Trophoblast cell (in vitro differentiated cells and primary cell): ENCODE results near the gene LRRC17. TPM values are rescaled to one million over a fixed set of nuclear protein-coding genes. Genes with fewer than 3 reads are reported as not detected.

Experiments
- DNase-seq, 2 donors: peaks; one replicate each; pipeline ENCODE4 v3.0.0-alpha.2; 2016
- H2AFZ ChIP-seq: 2 replicates; pipeline ENCODE4 v1.6.1; 2013; ENCODE audit warnings: low read length, moderate library complexity, mild to moderate bottlenecking; ENCODE audit not compliant: insufficient read depth, poor library complexity
- H2AK5ac ChIP-seq: 2 replicates; pipeline ENCODE4 v1.6.1; 2013; ENCODE audit warnings: mild to moderate bottlenecking, low read length
- H2BK120ac ChIP-seq: 2 replicates; pipeline ENCODE4 v1.6.1; 2013; ENCODE audit warnings: low read length, mild to moderate bottlenecking, moderate library complexity; ENCODE audit not compliant: insufficient read depth, poor library complexity
- H2BK12ac ChIP-seq: 2 replicates; pipeline ENCODE4 v1.6.1; 2013; ENCODE audit warnings: mild to moderate bottlenecking, low read length, moderate library complexity
- H2BK5ac ChIP-seq: 2 replicates; pipeline ENCODE4 v1.6.1; 2013; ENCODE audit warnings: low read length, low read depth, moderate library complexity, mild to moderate bottlenecking; ENCODE audit not compliant: poor library complexity
- H3K14ac ChIP-seq: 2 replicates; pipeline ENCODE4 v1.6.1; 2013; ENCODE audit warnings: mild to moderate bottlenecking, low read length
- H3K18ac ChIP-seq: 2 replicates; pipeline ENCODE4 v1.6.1; 2013; ENCODE audit warnings: mild to moderate bottlenecking, low read length
- H3K23ac ChIP-seq: 2 replicates; pipeline ENCODE4 v1.6.1; 2013; ENCODE audit warnings: low read length
- H3K27ac ChIP-seq: 2 replicates; pipeline ENCODE4 v1.5.1; 2013; ENCODE audit warnings: low read depth, mild to moderate bottlenecking, inconsistent platforms, low read length, moderate library complexity
- H3K27me3 ChIP-seq: 2 replicates; pipeline ENCODE4 v1.6.1; 2013; ENCODE audit warnings: inconsistent platforms, mild to moderate bottlenecking, low read length, moderate library complexity; ENCODE audit not compliant: insufficient read depth
- H3K36me3 ChIP-seq, 2 experiments: 1 replicate in 1 of 2; 2 replicates in 1 of 2; pipeline ENCODE4 v1.6.1; 2013; ENCODE audit warnings: low read length in 2 of 2, mild to moderate bottlenecking in 2 of 2, moderate library complexity in 1 of 2; ENCODE audit not compliant: insufficient read depth in 2 of 2, control insufficient read depth in 1 of 2
- H3K4ac ChIP-seq: 2 replicates; pipeline ENCODE4 v1.6.1; 2013; ENCODE audit warnings: low read depth, mild to moderate bottlenecking, low read length, moderate library complexity
- H3K4me1 ChIP-seq, 2 experiments: 1 replicate in 1 of 2; 2 replicates in 1 of 2; pipeline ENCODE4 v1.6.1; 2013; ENCODE audit warnings: low read length in 2 of 2, mild to moderate bottlenecking in 2 of 2, moderate library complexity in 1 of 2; ENCODE audit not compliant: insufficient read depth in 2 of 2, control insufficient read depth in 1 of 2
- H3K4me2 ChIP-seq: 2 replicates; pipeline ENCODE4 v1.6.1; 2013; ENCODE audit warnings: inconsistent platforms, mild to moderate bottlenecking, low read length, moderate library complexity
- H3K4me3 ChIP-seq: 2 replicates; pipeline ENCODE4 v1.5.1; 2013; ENCODE audit warnings: mild to moderate bottlenecking, low read depth, low read length, inconsistent platforms
- H3K79me1 ChIP-seq: one replicate; pipeline ENCODE4 v1.6.1; 2013; ENCODE audit warnings: low read length
- H3K79me2 ChIP-seq: 2 replicates; pipeline ENCODE4 v1.6.1; 2013; ENCODE audit warnings: low read length, mild to moderate bottlenecking; ENCODE audit not compliant: control insufficient read depth, insufficient read depth, poor library complexity
- H3K9ac ChIP-seq: 2 replicates; pipeline ENCODE4 v1.6.1; 2013; ENCODE audit warnings: mild to moderate bottlenecking, low read length
- H3K9me3 ChIP-seq: 2 replicates; pipeline ENCODE4 v1.6.1; 2013; ENCODE audit warnings: low read depth, mild to moderate bottlenecking, control low read depth, inconsistent platforms, low read length; ENCODE audit not compliant: insufficient read depth
- H4K12ac ChIP-seq: 2 replicates; pipeline ENCODE4 v1.6.1; 2013; ENCODE audit warnings: low read depth, mild to moderate bottlenecking, low read length, moderate library complexity
- H4K8ac ChIP-seq: 2 replicates; pipeline ENCODE4 v1.6.1; 2013; ENCODE audit warnings: low read depth, mild to moderate bottlenecking, low read length, moderate library complexity
- H4K91ac ChIP-seq: one replicate; pipeline ENCODE4 v1.6.1; 2013; ENCODE audit warnings: low read depth, mild to moderate bottlenecking, low read length, moderate library complexity
- WGBS: extraction: QIAGEN DNeasy Blood & Tissue Kit; methylation state at CpG from one replicate; pipeline ENCODE4 v1.1.7; 2013; ENCODE audit warnings: missing lambda C conversion rate; ENCODE audit not compliant: insufficient read length, insufficient coverage; ENCODE audit errors: extremely low coverage; 5-methylcytosine and 5-hydroxymethylcytosine counted together
- polyA plus RNA-seq: library from polyadenylated mRNA; stranded (reverse); fragments of 200-250 nt; gene quantifications from 2 replicates; pipeline ENCODE4 v1.2.3, GENCODE V29; 2013

LRRC17 gene, protein sequence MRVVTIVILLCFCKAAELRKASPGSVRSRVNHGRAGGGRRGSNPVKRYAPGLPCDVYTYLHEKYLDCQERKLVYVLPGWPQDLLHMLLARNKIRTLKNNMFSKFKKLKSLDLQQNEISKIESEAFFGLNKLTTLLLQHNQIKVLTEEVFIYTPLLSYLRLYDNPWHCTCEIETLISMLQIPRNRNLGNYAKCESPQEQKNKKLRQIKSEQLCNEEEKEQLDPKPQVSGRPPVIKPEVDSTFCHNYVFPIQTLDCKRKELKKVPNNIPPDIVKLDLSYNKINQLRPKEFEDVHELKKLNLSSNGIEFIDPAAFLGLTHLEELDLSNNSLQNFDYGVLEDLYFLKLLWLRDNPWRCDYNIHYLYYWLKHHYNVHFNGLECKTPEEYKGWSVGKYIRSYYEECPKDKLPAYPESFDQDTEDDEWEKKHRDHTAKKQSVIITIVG
- 0.42 and 0.51 TPM in 2 replicates for polyA plus RNA-seq

DNA sequence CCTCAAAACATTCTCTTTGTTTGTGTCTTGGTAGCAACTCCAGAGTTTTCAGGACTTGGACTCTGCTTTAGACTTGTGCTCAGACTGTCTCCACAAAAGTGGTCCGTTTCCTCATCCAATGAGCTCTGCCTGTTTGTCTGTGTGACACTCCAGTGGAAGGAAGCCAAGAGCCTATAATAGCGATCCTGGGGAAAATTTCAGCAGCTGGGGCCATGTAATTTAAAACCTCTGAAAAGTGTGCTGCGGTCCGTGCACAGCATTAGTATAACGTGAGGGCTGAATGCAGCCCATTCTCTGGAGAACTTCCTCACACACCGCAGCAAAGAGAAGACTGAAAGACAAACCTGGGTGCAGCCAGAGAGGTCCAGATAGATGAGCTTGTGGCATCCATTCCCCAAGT lies at the start of gene LRRC17:
TSS of gene LRRC17 (plus strand) at position 259 of the 400 bp plus-strand sequence. CDS start 20,914 bp downstream, outside the sequence.
- Histone ChIP-seq H3K4me2 (no peak within 1 kb of the TSS), H3K79me1 (no peaks in the 10 kb centered on the region), H3K9ac (no peak within 1 kb of the TSS), H3K4ac (no peak within 1 kb of the TSS), H3K4me1 (no peaks in the 10 kb centered on the region), H4K91ac (no peak within 1 kb of the TSS), H3K14ac (no peak within 1 kb of the TSS), H2BK12ac (no peak within 1 kb of the TSS), H3K79me2 (no peaks in the 10 kb centered on the region), H2BK5ac (no peak within 1 kb of the TSS), H4K8ac (no peak within 1 kb of the TSS), H3K27ac (no peak within 1 kb of the TSS), H2AK5ac (no peak within 1 kb of the TSS), H3K23ac (no peak within 1 kb of the TSS), H3K9me3 (no peaks in the 10 kb centered on the region), H4K12ac (no peak within 1 kb of the TSS), H2AFZ (no peak within 1 kb of the TSS), H2BK120ac (no peak within 1 kb of the TSS), H3K27me3 (no peaks in the 10 kb centered on the region), H3K4me3 (no peak within 1 kb of the TSS), H3K18ac (no peak within 1 kb of the TSS), H3K36me3 (no peaks in the 10 kb centered on the region)
- no CpG with 5 or more reads among the region's 6 CpGs for WGBS
- no peak for DNase-seq

DNA sequence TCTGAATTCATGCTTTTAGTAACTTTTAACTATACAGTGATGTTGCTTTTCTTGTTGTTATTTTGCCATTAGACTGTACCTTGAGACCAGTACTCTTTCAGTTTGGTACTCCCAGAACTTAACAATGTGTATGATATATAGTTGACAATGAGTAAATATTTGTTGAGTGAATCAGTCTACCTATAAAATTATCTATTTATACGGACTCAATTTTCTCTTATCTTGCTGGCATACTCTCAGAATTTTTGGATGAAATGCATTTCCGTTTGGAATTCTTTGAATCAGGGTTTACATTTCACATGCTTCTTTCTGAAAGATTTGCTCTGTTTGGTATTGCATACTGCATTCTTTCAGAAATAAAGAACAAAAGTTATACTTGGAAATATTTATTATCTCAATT lies 47.8 kb upstream of the LRRC17 start:
- Histone ChIP-seq H2BK5ac (no peak overlapping the region), H3K4me3 (no peak overlapping the region), H2BK12ac (no peak overlapping the region), H3K9me3 (no peaks in the 10 kb centered on the region), H3K18ac (no peak overlapping the region), H3K9ac (no peak overlapping the region), H4K12ac (no peak overlapping the region), H4K8ac (no peak overlapping the region), H3K4me2 (no peak overlapping the region), H2AK5ac (no peak overlapping the region), H3K27me3 (no peaks in the 10 kb centered on the region), H3K23ac (no peak overlapping the region), H2AFZ (no peak overlapping the region), H3K14ac (no peak overlapping the region), H3K27ac (no peak overlapping the region), H3K4ac (no peak overlapping the region), H3K79me2 (no peaks in the 10 kb centered on the region), H3K4me1 (peaks cover 0 to 2% of the 10 kb centered on the region in 2 experiments), H3K36me3 (no peaks in the 10 kb centered on the region), H2BK120ac (no peak overlapping the region), H3K79me1 (no peaks in the 10 kb centered on the region), H4K91ac (no peak overlapping the region)
- no CpG with 5 or more reads among the region's 2 CpGs for WGBS
- no peak for DNase-seq

DNA sequence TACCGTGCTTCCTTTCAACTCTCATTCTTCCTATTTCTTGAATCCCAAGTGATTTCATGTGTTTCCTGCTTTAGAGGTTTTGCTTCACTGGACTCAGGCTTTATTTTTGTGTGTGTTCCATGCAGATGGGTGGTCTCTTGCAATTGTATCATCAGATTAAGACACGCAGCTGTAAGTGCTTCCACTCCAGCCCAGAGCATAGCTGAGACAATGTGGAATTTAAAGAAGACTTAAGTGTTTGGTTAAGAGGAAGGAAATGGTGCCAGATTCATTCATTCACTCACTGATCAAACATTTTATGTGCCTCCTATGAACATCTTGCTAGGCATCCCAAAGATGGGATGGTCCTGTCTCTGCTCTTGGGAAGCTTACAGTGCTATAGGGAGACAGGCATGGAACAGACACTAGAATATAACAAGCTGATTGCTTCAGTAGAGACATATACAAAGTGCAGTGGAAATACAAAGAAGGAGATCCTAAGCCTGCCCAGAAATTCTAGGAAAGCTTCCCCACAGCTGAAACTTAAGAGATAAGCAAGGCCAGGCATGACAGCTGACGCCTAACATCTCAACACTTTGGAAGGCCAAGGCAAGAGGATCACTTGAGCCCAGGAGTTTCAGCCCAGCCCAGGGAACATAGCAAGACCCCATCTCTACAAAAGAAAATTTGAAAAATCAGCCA lies 46.1 kb upstream of the LRRC17 start:
- Histone ChIP-seq H2AK5ac (no peak overlapping the region), H3K4me1 (no peaks in the 10 kb centered on the region), H3K79me1 (no peaks in the 10 kb centered on the region), H3K79me2 (no peaks in the 10 kb centered on the region), H3K36me3 (no peaks in the 10 kb centered on the region), H3K4me2 (no peak overlapping the region), H3K4ac (no peak overlapping the region), H3K27me3 (no peaks in the 10 kb centered on the region), H3K9ac (no peak overlapping the region), H3K18ac (no peak overlapping the region), H3K23ac (no peak overlapping the region), H2AFZ (no peak overlapping the region), H3K9me3 (no peaks in the 10 kb centered on the region), H3K4me3 (no peak overlapping the region), H2BK5ac (no peak overlapping the region), H4K12ac (no peak overlapping the region), H3K27ac (no peak overlapping the region), H2BK120ac (no peak overlapping the region), H4K91ac (no peak overlapping the region), H2BK12ac (no peak overlapping the region), H4K8ac (no peak overlapping the region), H3K14ac (no peak overlapping the region)
- DNase-seq = no peak
- no CpG with 5 or more reads among the region's 3 CpGs for WGBS

DNA sequence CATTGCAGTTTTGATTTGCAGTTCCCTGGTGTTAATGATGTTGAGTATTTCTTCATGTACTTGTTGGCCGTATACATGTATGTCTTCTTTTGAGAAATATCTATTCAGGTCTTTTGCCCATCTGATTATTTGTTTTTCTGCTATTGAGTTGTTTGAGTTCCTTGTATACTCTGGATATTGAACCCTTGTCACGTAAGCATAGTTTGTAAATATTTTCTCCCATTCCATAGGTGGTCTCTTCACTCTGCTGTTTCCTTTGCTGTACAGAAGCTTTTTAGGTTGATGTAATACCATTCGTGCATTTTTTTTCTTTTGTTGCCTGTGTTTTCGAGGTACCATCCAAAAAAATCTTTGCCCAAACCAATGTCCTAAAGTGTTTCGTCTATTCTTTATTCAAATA lies 43.6 kb upstream of the LRRC17 start:
- Histone ChIP-seq H3K14ac (no peak overlapping the region), H2BK5ac (no peak overlapping the region), H4K91ac (no peak overlapping the region), H3K9ac (no peak overlapping the region), H2BK12ac (no peak overlapping the region), H3K18ac (no peak overlapping the region), H3K4me1 (no peaks in the 10 kb centered on the region), H3K4ac (no peak overlapping the region), H3K4me3 (no peak overlapping the region), H3K79me1 (no peaks in the 10 kb centered on the region), H2AK5ac (no peak overlapping the region), H3K79me2 (no peaks in the 10 kb centered on the region), H2AFZ (no peak overlapping the region), H2BK120ac (no peak overlapping the region), H3K9me3 (no peaks in the 10 kb centered on the region), H3K27me3 (no peaks in the 10 kb centered on the region), H4K12ac (no peak overlapping the region), H3K4me2 (no peak overlapping the region), H3K27ac (no peak overlapping the region), H3K23ac (no peak overlapping the region), H4K8ac (no peak overlapping the region), H3K36me3 (no peaks in the 10 kb centered on the region)
- WGBS = no CpG with 5 or more reads among the region's 5 CpGs
- no peak for DNase-seq
